ENCODE data around the gene HLCS. TPM values are rescaled to one million over a fixed set of nuclear protein-coding genes. Genes with fewer than 3 reads are reported as not detected.
"Not testable (repeated sequence)": the region's sequence is repeated elsewhere in the genome, so short reads cannot be mapped to it uniquely, and the experiment has no call there.

HLCS gene
- total RNA-seq, 1 donor from 2014 or later = 25.0 TPM

GRCh38 chr21:36989699-36990507 is 23.4 kb upstream of the HLCS start:
- Histone ChIP-seq H4K20me1 (ENCODE audit: low read depth) (no peaks in the 10 kb centered on the region), H3K79me2 (ENCODE audit: low read depth) (no peaks in the 10 kb centered on the region), H3K36me3 (no peaks in the 10 kb centered on the region), H3K9ac (no peak overlapping the region), H3K9me3 (ENCODE audit: low read depth) (no peaks in the 10 kb centered on the region), H3K4me1 (peaks cover 16% of the 10 kb centered on the region), H2AFZ (replicated peaks) (peak overlapping the region; percentile 86), H3K4me3 (peak overlapping the region; percentile 53), H3K27me3 (no peaks in the 10 kb centered on the region), H3F3A (ENCODE audit: low read depth) (peaks cover 26% of the 10 kb centered on the region), H3K4me2 (peak overlapping the region; percentile 62), H3K27ac (peak overlapping the region; percentile 74)
- Mint-ChIP-seq H3K27me3 (ENCODE audit: insufficient read depth, low read depth) (peaks cover 7% of the 10 kb centered on the region), H3K4me1 (peaks cover 18% of the 10 kb centered on the region), H3K27ac (peak overlapping the region; percentile 98), H3K36me3 (peaks cover 11% of the 10 kb centered on the region), H3K4me3 (peak overlapping the region; percentile 89), H3K9me3 (peaks cover 12% of the 10 kb centered on the region)
- TF ChIP-seq EZH2 (IDR thresholded peaks at IDR 0.05) (peak; percentile 9), CTCF (IDR thresholded peaks at IDR 0.05) (peak; percentile 79), EZH2phosphoT487 (IDR thresholded peaks at IDR 0.05) (no peak)
- DNase-seq (ENCODE audit: low spot score) = peak; percentile 96

GRCh38 chr21:36989199-36989698 is 22.8 kb upstream of the HLCS start:
- H3K36me3 ChIP-seq; H3K27ac ChIP-seq; H3K27me3 ChIP-seq; H3K9ac ChIP-seq; H4K20me1 ChIP-seq (ENCODE audit: low read depth); H3K79me2 ChIP-seq (ENCODE audit: low read depth); H3K27me3 Mint-ChIP-seq (ENCODE audit: insufficient read depth, low read depth); H3K27ac Mint-ChIP-seq; H3K9me3 ChIP-seq (ENCODE audit: low read depth); DNase-seq (ENCODE audit: low spot score): not testable (repeated sequence)
- H3K4me1 Mint-ChIP-seq = peaks cover 18% of the 10 kb centered on the region
- Histone ChIP-seq H3F3A (ENCODE audit: low read depth) (peaks cover 26% of the 10 kb centered on the region), H3K4me3 (peak overlapping the region; percentile 53), H3K4me1 (peaks cover 16% of the 10 kb centered on the region), H3K4me2 (peak overlapping the region; percentile 62), H2AFZ (replicated peaks) (peak overlapping the region; percentile 86)
- H3K36me3 Mint-ChIP-seq = peaks cover 11% of the 10 kb centered on the region
- peak overlapping the region; percentile 82 for H3K4me3 Mint-ChIP-seq
- peaks cover 12% of the 10 kb centered on the region for H3K9me3 Mint-ChIP-seq

GRCh38 chr21:36988536-36988935 is 22.1 kb upstream of the HLCS start:
- Mint-ChIP-seq H3K4me3 (peak overlapping the region; percentile 71), H3K9me3 (peaks cover 12% of the 10 kb centered on the region), H3K27me3 (ENCODE audit: insufficient read depth, low read depth) (peaks cover 7% of the 10 kb centered on the region), H3K27ac (no peak overlapping the region), H3K4me1 (peaks cover 18% of the 10 kb centered on the region), H3K36me3 (peaks cover 11% of the 10 kb centered on the region)
- H3K27me3 ChIP-seq = no peaks in the 10 kb centered on the region
- H3K4me2 ChIP-seq = no peak overlapping the region
- H2AFZ ChIP-seq (replicated peaks) = no peak overlapping the region
- no peaks in the 10 kb centered on the region for H3K36me3 ChIP-seq
- H3K4me3 ChIP-seq = no peak overlapping the region
- H3K9me3 ChIP-seq (ENCODE audit: low read depth) = no peaks in the 10 kb centered on the region
- H3K79me2 ChIP-seq (ENCODE audit: low read depth) = no peaks in the 10 kb centered on the region
- H3K9ac ChIP-seq = no peak overlapping the region
- no peak overlapping the region for H3K27ac ChIP-seq
- peaks cover 16% of the 10 kb centered on the region for H3K4me1 ChIP-seq
- H3F3A ChIP-seq (ENCODE audit: low read depth) = peaks cover 26% of the 10 kb centered on the region
- no peak for TF ChIP-seq CTCF (IDR thresholded peaks at IDR 0.05)
- TF ChIP-seq EZH2 (IDR thresholded peaks at IDR 0.05) = no peak
- no peak for TF ChIP-seq EZH2phosphoT487 (IDR thresholded peaks at IDR 0.05)
- DNase-seq (ENCODE audit: low spot score) = no peak
- no peaks in the 10 kb centered on the region for H4K20me1 ChIP-seq (ENCODE audit: low read depth)

- TF ChIP-seq EZH2 (IDR thresholded peaks at IDR 0.05) (no peak), CTCF (IDR thresholded peaks at IDR 0.05) (no peak), EZH2phosphoT487 (IDR thresholded peaks at IDR 0.05) (no peak)
- H3F3A ChIP-seq (ENCODE audit: low read depth) = peaks cover 26% of the 10 kb centered on the region
- no peaks in the 10 kb centered on the region for H3K79me2 ChIP-seq (ENCODE audit: low read depth)
- DNase-seq (ENCODE audit: low spot score) = no peak
- H3K27me3 Mint-ChIP-seq (ENCODE audit: insufficient read depth, low read depth) = peaks cover 7% of the 10 kb centered on the region
- H3K9me3 Mint-ChIP-seq = peaks cover 12% of the 10 kb centered on the region
- H2AFZ ChIP-seq (replicated peaks) = no peak overlapping the region
- H3K27ac Mint-ChIP-seq = no peak overlapping the region
- H3K4me2 ChIP-seq = no peak overlapping the region
- no peak overlapping the region for H3K9ac ChIP-seq
- H4K20me1 ChIP-seq (ENCODE audit: low read depth) = no peaks in the 10 kb centered on the region
- no peaks in the 10 kb centered on the region for H3K36me3 ChIP-seq
- H3K27ac ChIP-seq = no peak overlapping the region
- H3K27me3 ChIP-seq = no peaks in the 10 kb centered on the region
- no peak overlapping the region for H3K4me3 Mint-ChIP-seq
- H3K36me3 Mint-ChIP-seq = peaks cover 11% of the 10 kb centered on the region
- peaks cover 18% of the 10 kb centered on the region for H3K4me1 Mint-ChIP-seq
- no peak overlapping the region for H3K4me3 ChIP-seq
- H3K4me1 ChIP-seq = peaks cover 16% of the 10 kb centered on the region
- H3K9me3 ChIP-seq (ENCODE audit: low read depth) = no peaks in the 10 kb centered on the region
Measured at GRCh38 chr21:36987845-36988244, 21.4 kb upstream of the HLCS start.
